Neural progenitor cell (in vitro differentiated cells): Measurements from ENCODE around the gene SDK1.

Source experiments
- EZH2 ChIP-seq: fragments of 200-600 bp; sonication (generic); IDR thresholded peaks from 2 replicates; pipeline ENCODE4 v1.6.1; 2017; ENCODE audit warnings: antibody characterized with exemption, mild to moderate bottlenecking, moderate library complexity
- TF ChIP-seq, protein P1 (sequence below): fragments of 200-600 bp; sonication (generic); IDR thresholded peaks from 2 replicates; pipeline ENCODE4 v1.5.1; 2017; ENCODE audit warnings: antibody characterized with exemption, mild to moderate bottlenecking

DNA sequence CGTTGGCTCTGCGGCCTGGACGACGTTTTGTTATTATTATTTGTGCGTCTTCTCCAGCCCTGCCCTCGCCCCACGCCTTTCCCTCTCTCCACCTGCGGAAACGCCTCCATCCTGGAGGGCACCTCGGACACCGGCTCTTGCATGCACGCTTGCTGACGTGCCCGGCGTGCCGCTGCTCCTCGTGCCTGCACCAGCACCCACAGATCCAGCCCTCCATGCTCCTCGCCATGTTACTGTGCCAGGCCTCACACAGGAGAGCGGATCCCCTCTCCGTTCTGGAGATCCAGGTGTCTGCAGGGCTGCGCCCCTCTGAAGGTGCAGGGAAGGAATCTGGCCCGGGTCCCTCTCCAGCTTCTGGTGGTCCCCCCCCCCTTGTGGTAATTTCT, 1007.1 kb downstream of the SDK1 start:
- TF ChIP-seq, protein P1, sequence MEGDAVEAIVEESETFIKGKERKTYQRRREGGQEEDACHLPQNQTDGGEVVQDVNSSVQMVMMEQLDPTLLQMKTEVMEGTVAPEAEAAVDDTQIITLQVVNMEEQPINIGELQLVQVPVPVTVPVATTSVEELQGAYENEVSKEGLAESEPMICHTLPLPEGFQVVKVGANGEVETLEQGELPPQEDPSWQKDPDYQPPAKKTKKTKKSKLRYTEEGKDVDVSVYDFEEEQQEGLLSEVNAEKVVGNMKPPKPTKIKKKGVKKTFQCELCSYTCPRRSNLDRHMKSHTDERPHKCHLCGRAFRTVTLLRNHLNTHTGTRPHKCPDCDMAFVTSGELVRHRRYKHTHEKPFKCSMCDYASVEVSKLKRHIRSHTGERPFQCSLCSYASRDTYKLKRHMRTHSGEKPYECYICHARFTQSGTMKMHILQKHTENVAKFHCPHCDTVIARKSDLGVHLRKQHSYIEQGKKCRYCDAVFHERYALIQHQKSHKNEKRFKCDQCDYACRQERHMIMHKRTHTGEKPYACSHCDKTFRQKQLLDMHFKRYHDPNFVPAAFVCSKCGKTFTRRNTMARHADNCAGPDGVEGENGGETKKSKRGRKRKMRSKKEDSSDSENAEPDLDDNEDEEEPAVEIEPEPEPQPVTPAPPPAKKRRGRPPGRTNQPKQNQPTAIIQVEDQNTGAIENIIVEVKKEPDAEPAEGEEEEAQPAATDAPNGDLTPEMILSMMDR = no peak
- TF ChIP-seq EZH2 = no peak
